ENCODE data around the gene TSC1.

DNA sequence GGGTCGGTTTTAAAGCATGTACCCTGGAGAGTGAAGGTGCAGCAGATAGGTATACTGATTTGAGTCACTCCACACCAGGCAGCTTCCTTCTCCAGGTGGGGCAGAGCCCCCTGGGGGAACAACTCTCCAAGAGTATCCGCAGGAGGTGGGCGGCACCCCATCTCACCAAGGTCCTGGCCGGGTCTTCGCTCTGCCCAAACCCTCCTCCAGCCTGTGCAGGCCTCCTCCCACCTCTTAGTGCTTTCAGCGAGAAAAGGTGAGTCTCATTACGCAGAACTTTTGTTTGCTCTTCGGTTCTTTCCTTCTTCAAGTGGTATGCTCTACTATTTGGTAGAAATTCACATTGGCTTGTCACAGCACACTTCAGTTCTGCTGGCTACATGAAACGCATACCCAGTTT is 52.0 kb downstream of the TSC1 start:
- TF ChIP-seq EZH2 (IDR thresholded peaks at IDR 0.05) (no peak), POLR2AphosphoS5 (IDR thresholded peaks at IDR 0.05; ENCODE audit: borderline replicate concordance, low read depth, low read length) (no peak)
